Activated CD4-positive, alpha-beta T cell treated with anti-CD3 and anti-CD28 coated beads, Interleukin-2, amount 50 U/mL, for 1 hour (primary cell): Measurements from ENCODE around the gene ENAH.
"Not testable (repeated sequence)": the region's sequence is repeated elsewhere in the genome, so short reads cannot be mapped to it uniquely, and the experiment has no call there.

Experiments used
- DNase-seq: peaks from one replicate; pipeline ENCODE4 v3.0.0-alpha.2; 2020

The ENAH gene

DNA sequence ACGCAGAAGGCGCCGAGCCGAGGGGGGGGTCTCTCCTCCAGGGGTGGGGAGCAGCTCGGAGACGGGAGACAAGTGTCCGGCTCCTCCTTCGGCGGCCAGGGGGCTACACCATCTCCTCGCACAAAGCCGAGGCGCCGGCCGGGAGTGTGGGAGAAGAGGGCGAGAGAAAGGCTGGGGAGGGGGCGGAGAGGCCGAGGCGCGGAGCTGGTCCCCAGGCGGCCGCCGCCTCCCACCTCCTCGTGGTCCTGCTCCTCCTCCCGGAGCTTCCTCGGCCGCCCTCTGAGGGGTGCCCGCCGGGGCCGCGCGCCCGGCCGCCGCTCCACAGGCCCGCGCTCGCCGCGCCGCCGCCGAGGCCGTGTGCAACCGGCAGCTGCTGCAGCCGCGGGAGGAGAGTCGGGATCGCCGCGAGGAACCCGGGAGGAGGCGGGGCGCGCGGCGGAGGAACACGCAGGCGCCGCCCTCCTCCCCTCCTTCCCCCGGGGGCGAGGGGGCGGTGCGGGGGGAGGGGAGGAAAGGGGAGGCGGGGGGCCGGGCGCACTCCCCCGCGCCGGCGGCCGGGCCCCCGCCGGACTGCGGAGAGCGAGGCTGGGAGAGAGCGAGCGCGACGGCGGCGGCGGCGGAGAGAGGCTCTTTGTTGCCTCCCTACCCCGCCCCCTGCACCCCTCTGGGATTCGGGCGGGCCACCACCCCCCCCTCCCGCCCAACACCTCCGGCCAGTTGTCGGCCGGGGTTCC lies at the start of gene ENAH:
ENAH (minus strand) TSS at position 395 of the 734 bp plus-strand sequence. CDS start 433 bp downstream, outside the sequence.
- DNase-seq, result peak; percentile 32

DNA sequence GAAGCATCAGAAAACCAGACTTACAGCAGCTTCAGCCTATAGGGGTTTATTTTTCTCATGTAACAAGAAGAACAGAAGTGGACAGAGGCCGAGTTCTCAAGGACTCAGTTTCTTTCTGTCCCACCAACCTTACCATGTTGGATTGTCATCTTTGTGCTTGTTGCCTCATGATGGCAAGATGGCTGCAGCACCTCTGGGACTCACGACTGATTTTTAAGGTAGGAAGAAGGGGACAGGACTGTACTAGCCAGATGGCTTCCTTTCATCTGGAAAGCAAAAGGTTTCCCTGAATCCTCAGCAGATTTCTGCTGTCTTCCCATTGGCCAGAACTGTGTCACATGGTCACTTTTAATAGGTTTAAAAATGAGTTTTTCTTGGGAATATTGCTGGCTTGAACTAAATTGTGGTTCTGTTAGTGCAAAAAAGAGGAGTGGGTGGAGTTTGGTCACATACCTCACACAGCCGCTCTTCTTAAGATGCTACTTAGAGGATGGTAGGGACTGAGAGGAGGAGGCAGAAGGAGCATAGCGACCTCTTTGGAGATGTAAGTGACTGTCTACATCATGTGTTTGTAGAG lies 48.1 kb upstream of the ENAH start:
- DNase-seq, result no peak

GRCh38 chr1:225700164-225700821 lies 47.4 kb upstream of the ENAH start:
- DNase-seq, result no peak

- DNase-seq, result no peak
These were observed 46.4 kb upstream of the ENAH start for GRCh38 chr1:225699336-225699735.

- not testable (repeated sequence) for DNase-seq
These were observed 45.3 kb upstream of the ENAH start for GRCh38 chr1:225698194-225698593.

DNA sequence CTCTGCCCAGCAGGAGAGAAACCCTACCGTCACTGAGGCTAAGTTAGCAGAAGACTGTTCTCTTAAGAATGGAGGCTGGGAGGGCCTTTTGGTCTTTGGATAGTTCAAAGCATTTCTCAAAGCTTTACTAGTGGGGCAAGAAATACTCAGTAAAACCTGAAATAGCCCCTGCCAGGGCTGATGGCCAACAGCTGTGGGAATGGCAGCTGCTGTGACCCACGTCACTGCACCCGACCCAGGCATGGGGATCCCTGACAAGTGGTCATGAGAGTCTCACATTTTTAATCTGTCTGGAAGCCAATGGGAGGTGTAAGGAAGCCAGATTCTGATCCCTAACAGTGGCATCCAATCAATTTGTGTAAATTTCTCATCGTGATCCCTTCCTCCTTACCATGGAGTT lies 44.5 kb upstream of the ENAH start:
- DNase-seq, result no peak

GRCh38 chr1:225695578-225696337 lies 42.8 kb upstream of the ENAH start:
- DNase-seq, result no peak

DNA sequence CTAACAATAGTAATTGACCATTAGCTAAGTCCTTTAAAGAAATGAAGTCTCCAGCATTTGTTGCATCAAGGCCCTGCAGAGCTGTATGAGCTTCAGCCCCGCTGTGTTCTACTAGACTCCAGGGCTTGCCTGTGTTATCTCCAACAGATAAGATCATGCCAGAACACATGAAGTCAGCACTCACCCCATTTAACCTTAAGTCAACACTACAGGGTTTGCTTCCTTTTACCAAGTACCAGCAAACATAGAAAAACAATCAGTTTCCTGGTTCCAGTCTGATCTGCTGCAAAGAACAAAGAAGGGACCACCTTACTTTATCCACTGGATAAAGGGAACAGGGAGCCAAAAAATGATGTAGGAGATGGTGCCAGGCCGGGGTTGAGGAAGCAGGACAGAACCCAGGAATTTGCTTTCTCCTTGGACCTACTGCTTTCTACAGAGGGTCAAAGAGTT lies 41.3 kb upstream of the ENAH start:
- no peak for DNase-seq

DNA sequence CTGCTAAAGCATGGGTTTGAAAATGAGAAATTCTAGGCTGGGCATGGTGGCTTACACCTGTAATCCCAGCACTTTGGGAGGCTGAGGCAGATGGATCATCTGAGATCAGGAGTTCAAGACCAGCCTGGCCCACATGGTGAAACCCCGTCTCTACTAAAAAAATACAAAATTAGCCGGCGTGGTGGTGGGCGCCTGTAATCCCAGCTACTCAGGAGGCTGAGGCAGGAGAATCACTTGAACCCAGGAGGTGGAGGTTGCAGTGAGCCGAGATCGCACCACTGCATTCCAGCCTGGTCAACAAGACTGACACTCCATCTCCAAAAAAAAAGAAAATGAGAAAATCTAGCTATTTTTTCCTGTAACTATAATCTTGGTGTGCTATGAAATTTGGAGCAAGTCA lies 40.8 kb upstream of the ENAH start:
- DNase-seq, result not testable (repeated sequence)

- DNase-seq, result no peak
These were observed 40.3 kb upstream of the ENAH start for GRCh38 chr1:225693085-225693696.

GRCh38 chr1:225692517-225692879 lies 39.6 kb upstream of the ENAH start:
- DNase-seq, result no peak

- no peak for DNase-seq
These were observed 39.1 kb upstream of the ENAH start for GRCh38 chr1:225691861-225692516.

DNA sequence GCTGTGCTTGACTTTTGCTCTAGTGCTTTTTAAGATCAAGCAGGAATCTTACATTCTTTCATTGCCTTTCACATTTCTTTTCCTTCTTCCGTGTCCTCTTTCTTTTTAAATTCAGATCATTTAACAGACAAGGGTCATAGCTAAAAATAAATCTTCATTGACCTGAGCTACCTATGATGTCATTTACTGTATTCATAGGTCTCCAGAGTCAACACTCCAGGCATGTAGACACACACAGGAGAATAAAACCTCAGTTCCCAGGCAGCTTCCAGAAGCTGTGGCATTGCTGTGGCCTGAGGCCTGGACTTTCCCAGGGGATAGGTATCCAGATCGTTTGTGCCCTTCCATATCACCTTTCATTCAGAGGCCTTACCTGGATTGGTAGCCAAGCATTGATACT lies 38.5 kb upstream of the ENAH start:
- DNase-seq, result no peak

- DNase-seq, result no peak
These were observed 37.0 kb upstream of the ENAH start for GRCh38 chr1:225689882-225690459.

DNA sequence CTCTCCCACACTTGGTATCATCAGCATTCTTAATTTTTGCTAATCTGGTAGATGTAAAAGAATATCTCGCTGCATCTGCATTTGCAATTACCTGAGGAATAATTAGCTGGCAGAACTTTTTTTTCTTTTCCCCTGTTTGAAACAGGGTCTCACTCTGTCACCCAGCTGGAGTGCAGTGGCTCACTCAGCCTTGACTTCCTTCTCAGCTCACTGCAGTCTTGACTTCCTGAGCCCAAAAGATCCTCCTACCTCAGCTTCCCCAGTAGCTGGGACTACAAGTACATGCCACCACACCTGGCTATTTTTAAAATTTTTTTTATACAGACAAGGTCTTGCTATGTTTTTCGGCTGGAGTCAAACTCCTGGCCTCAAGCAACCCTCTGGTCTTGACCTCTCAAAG lies 35.4 kb upstream of the ENAH start:
- DNase-seq, result no peak

- DNase-seq, result no peak
These were observed 32.7 kb upstream of the ENAH start for GRCh38 chr1:225685476-225686176.

- no peak for DNase-seq
These were observed 31.8 kb upstream of the ENAH start for GRCh38 chr1:225684741-225685140.

DNA sequence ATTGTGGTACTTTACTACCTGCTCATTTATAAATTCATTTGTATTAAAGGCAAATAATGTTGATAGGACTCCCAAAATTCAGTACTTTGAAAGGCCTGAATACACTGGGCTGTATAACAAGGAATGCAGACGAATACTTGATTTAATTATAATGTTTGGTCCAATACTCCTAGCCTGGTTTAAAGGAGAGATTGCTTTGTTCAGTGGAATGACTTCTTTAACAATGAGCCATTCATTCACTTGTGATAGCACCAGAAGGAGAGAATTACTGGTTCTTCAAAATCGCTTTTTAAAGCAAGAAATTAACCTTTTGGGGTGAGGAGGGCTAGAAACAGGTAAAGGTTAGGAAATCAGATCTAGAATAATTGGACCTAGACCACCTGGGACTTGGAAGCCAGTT lies 28.3 kb upstream of the ENAH start:
- DNase-seq, result no peak

GRCh38 chr1:225678545-225678944 lies 25.6 kb upstream of the ENAH start:
- DNase-seq, result no peak

DNA sequence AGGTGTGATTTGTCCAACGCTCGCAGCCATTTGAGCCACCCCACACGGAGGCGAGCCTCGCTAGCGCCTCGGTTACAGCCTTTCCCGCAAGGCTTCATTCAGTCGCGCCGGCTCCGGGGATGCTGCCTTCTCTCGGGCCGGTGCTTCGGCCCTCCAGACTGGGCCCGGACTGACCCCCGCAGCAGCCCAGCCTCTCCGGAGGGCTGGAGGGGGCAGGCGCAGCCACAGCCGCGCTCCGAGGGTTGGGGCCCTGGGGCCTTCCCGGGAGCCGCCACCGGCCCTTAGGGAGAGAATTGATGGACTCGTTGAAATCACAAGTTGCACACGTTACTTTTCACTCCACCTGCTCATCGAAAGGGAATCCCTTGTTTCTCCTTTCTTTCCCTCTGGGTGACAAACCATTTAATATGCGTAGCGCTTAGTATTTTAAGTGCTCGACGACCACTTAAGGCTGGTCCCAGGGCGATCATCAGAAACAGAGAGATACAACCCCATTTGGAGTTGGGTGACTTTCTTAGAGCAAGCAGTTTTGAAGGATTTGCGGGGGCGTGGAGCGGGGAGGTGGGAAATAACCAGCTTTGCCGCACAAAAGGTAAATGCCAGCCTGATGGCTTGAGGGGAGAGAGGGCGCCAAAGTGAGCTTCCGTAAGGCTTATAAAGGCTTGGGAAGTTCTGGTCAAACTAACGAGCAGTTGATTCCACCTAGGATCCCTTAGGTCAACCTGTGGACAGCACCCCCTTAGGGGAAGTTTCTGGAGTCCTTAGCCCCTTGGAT lies 24.6 kb upstream of the ENAH start:
- no peak for DNase-seq

- no peak for DNase-seq
These were observed 21.5 kb upstream of the ENAH start for GRCh38 chr1:225674381-225674780.
